DOHH2 (cell line): ENCODE results near the gene FAM221A.

Experiments used
- EZH2phosphoT487 ChIP-seq: fragments of 200-600 bp; sonication (generic); IDR thresholded peaks from 2 replicates; pipeline ENCODE4 v1.6.1; 2017; ENCODE audit warnings: borderline replicate concordance, mild to moderate bottlenecking, antibody characterized with exemption, low read length, moderate library complexity, mixed read lengths
- TF ChIP-seq, protein P1 (sequence below): fragments of 200-600 bp; sonication (generic); IDR thresholded peaks from one replicate; pipeline ENCODE4 v1.5.1; 2014; ENCODE audit warnings: antibody characterized with exemption, mild to moderate bottlenecking, low read depth, low read length; ENCODE audit not compliant: poor library complexity, severe bottlenecking

DNA sequence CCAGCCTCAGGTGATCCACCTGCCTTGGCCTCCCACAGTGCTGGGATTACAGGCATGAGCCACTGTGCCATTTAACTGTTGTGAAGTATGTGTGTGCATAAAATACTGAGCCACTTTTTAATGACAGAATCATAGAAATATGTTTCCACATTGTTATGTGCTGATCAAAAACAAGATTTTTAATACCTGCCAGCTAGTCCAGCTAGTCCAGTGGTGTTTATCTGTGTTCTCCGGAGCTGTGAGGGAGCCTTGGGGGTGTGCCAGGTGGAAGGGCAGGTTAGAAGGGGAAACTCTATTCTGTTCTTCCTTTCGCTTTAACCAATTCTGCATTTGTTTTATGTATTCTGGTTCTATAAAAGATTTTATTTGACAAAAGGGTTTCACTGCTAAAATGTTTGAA is 7.0 kb downstream of the FAM221A start:
- TF ChIP-seq, protein P1, sequence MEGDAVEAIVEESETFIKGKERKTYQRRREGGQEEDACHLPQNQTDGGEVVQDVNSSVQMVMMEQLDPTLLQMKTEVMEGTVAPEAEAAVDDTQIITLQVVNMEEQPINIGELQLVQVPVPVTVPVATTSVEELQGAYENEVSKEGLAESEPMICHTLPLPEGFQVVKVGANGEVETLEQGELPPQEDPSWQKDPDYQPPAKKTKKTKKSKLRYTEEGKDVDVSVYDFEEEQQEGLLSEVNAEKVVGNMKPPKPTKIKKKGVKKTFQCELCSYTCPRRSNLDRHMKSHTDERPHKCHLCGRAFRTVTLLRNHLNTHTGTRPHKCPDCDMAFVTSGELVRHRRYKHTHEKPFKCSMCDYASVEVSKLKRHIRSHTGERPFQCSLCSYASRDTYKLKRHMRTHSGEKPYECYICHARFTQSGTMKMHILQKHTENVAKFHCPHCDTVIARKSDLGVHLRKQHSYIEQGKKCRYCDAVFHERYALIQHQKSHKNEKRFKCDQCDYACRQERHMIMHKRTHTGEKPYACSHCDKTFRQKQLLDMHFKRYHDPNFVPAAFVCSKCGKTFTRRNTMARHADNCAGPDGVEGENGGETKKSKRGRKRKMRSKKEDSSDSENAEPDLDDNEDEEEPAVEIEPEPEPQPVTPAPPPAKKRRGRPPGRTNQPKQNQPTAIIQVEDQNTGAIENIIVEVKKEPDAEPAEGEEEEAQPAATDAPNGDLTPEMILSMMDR, result no peak
- TF ChIP-seq EZH2phosphoT487, result no peak
